ENCODE measurements around the gene SLC25A47. TPM values are rescaled to one million over a fixed set of nuclear protein-coding genes. Genes with fewer than 3 reads are reported as not detected.

SLC25A47 gene
- total and polyA plus RNA-seq, 2 donors (not counting 1 experiment from before 2014, with no cell fraction given): under 0.01 TPM; not detected in 1

DNA sequence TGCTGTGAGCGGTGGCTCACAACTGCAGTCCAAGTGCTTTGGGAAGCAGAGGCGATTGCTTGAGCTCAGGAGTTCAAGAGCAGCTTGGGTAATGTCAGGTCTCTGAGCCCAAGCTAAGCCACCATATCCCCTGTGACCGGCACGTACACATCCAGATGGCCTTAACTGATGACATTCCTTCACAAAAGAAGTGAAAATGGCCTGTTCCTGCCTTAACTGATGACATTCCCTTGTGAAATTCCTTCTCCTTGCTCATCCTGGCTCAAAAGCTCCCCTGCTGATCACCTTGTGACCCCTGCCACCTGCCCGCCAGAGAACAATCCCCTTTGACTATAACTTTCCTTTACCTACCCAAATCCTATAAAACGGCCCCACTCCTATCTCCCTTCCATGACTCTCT, 48.6 kb downstream of the SLC25A47 start:
- no peak overlapping the region for H3K27ac ChIP-seq (ENCODE audit: insufficient read depth, low read length)
- H3K4me3 ChIP-seq (replicated peaks in 1 of 4; ENCODE audit: control extremely low read depth in 1 of 4, insufficient read depth in 1 of 4, low read depth in 3 of 4, low read length in 4 of 4): no peak overlapping the region
- H3K4me2 ChIP-seq (ENCODE audit: extremely low read depth, insufficient read depth, low read length): no peak overlapping the region
- peaks cover 5% of the 10 kb centered on the region for H3K4me1 ChIP-seq (ENCODE audit: control insufficient read depth, extremely low read depth, insufficient read depth, low read length)
- H4K20me1 ChIP-seq (ENCODE audit: control insufficient read depth, extremely low read depth, insufficient read depth, low read length): no peaks in the 10 kb centered on the region
- H3K79me2 ChIP-seq (ENCODE audit: control insufficient read depth, insufficient read depth, low read length): peaks cover 13% of the 10 kb centered on the region
- TF ChIP-seq, protein P1, sequence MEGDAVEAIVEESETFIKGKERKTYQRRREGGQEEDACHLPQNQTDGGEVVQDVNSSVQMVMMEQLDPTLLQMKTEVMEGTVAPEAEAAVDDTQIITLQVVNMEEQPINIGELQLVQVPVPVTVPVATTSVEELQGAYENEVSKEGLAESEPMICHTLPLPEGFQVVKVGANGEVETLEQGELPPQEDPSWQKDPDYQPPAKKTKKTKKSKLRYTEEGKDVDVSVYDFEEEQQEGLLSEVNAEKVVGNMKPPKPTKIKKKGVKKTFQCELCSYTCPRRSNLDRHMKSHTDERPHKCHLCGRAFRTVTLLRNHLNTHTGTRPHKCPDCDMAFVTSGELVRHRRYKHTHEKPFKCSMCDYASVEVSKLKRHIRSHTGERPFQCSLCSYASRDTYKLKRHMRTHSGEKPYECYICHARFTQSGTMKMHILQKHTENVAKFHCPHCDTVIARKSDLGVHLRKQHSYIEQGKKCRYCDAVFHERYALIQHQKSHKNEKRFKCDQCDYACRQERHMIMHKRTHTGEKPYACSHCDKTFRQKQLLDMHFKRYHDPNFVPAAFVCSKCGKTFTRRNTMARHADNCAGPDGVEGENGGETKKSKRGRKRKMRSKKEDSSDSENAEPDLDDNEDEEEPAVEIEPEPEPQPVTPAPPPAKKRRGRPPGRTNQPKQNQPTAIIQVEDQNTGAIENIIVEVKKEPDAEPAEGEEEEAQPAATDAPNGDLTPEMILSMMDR (conservative IDR thresholded peaks at IDR 0.05 in 1 of 2, IDR thresholded peaks at IDR 0.05 in 1 of 2; ENCODE audit: low read depth in 1 of 2, low read length in 2 of 2): no peak
- no peak for TF ChIP-seq EZH2 (IDR thresholded peaks at IDR 0.05; ENCODE audit: low read length, missing control alignments)
- no peak for DNase-seq (ENCODE audit: low read depth in 2 of 2)
- peaks cover 5% of the 10 kb centered on the region for H3K36me3 ChIP-seq (ENCODE audit: control insufficient read depth, insufficient read depth, low read length)
- H2AFZ ChIP-seq (ENCODE audit: low read length): no peak overlapping the region
- H3K9ac ChIP-seq (ENCODE audit: insufficient read depth, low read length): no peak overlapping the region
- no peaks in the 10 kb centered on the region for H3K27me3 ChIP-seq (ENCODE audit: control insufficient read depth, insufficient read depth, low read length)
- H3K9me3 ChIP-seq (ENCODE audit: control insufficient read depth, insufficient read depth, low read depth, low read length): no peaks in the 10 kb centered on the region

DNA sequence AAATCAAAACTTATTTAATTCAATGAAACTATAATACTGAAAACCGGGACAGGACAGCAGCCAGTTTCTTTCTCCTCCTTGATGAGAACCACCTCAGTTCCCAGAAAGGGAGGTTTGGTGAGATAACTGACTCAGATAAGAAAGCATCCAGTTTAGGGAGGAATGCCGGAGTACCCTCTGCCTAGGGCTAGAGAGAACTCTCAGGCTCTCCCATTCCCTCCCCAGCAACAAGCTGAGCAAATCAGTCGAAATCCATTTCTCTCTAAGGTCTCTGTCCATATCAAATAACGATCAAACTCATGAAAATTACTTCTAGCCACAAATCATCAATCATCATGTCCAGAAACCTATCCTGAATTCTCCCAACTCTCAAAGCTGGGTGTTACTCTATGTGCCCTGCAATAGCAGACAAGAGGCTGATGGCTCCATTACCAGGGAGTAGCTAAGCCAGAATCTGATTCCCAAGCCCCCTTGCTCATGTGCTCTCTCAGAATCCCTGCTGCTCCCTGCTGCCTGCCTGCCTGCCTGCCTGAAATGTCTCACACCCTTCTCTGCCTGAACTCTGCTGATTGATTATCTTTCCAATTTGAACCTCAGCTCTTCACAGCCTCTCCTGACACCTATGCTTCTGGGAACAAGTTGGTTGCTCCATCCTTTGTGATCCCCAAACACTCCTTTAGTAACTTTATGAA, 49.4 kb downstream of the SLC25A47 start:
- no peak overlapping the region for H3K4me2 ChIP-seq (ENCODE audit: extremely low read depth, insufficient read depth, low read length)
- no peak overlapping the region for H3K9ac ChIP-seq (ENCODE audit: insufficient read depth, low read length)
- H3K79me2 ChIP-seq (ENCODE audit: control insufficient read depth, insufficient read depth, low read length): peaks cover 15% of the 10 kb centered on the region
- peak in 1 of 2 donors; percentile 19 for DNase-seq (ENCODE audit: low read depth in 2 of 2)
- H2AFZ ChIP-seq (ENCODE audit: low read length): no peak overlapping the region
- H3K4me3 ChIP-seq (replicated peaks in 1 of 4; ENCODE audit: control extremely low read depth in 1 of 4, insufficient read depth in 1 of 4, low read depth in 3 of 4, low read length in 4 of 4): peak overlapping the region in 2 of 4 experiments; percentile 91 to 95
- H3K27ac ChIP-seq (ENCODE audit: insufficient read depth, low read length): no peak overlapping the region
- H3K36me3 ChIP-seq (ENCODE audit: control insufficient read depth, insufficient read depth, low read length): peaks cover 5% of the 10 kb centered on the region
- no peak for TF ChIP-seq EZH2 (IDR thresholded peaks at IDR 0.05; ENCODE audit: low read length, missing control alignments)
- TF ChIP-seq, protein P1 (conservative IDR thresholded peaks at IDR 0.05 in 1 of 2, IDR thresholded peaks at IDR 0.05 in 1 of 2; ENCODE audit: low read depth in 1 of 2, low read length in 2 of 2): no peak
- no peaks in the 10 kb centered on the region for H4K20me1 ChIP-seq (ENCODE audit: control insufficient read depth, extremely low read depth, insufficient read depth, low read length)
- H3K9me3 ChIP-seq (ENCODE audit: control insufficient read depth, insufficient read depth, low read depth, low read length): no peaks in the 10 kb centered on the region
- H3K4me1 ChIP-seq (ENCODE audit: control insufficient read depth, extremely low read depth, insufficient read depth, low read length): peaks cover 6% of the 10 kb centered on the region
- no peaks in the 10 kb centered on the region for H3K27me3 ChIP-seq (ENCODE audit: control insufficient read depth, insufficient read depth, low read length)

DNA sequence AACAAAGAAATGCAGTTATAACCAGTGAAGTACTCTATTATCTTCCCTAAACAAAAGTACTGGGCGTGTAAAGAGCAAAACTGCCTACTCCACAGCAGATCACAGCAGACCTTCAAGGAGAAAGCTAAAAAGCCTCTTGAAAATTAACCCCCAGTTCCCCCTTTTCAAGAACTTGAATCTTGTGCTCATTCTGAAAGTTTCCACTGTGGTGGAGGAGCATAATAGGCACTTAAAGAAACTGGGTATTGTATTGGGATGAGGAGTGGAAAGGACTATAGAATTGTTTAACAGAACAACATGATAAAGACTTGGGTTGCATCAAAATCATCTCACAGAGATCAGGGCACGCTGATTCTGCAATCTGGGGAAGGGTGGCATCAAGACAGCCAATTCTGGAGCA, 51.1 kb downstream of the SLC25A47 start:
- TF ChIP-seq, protein P1 (conservative IDR thresholded peaks at IDR 0.05 in 1 of 2, IDR thresholded peaks at IDR 0.05 in 1 of 2; ENCODE audit: low read depth in 1 of 2, low read length in 2 of 2): no peak
- TF ChIP-seq EZH2 (IDR thresholded peaks at IDR 0.05; ENCODE audit: low read length, missing control alignments): no peak
- Histone ChIP-seq H3K36me3 (ENCODE audit: control insufficient read depth, insufficient read depth, low read length) (peaks cover 2% of the 10 kb centered on the region), H3K27ac (ENCODE audit: insufficient read depth, low read length) (peak overlapping the region; percentile 99), H4K20me1 (ENCODE audit: control insufficient read depth, extremely low read depth, insufficient read depth, low read length) (no peaks in the 10 kb centered on the region), H3K4me3 (replicated peaks in 1 of 4; ENCODE audit: control extremely low read depth in 1 of 4, insufficient read depth in 1 of 4, low read depth in 3 of 4, low read length in 4 of 4) (peak overlapping the region; percentile 59 to 95 (median 78)), H3K27me3 (ENCODE audit: control insufficient read depth, insufficient read depth, low read length) (no peaks in the 10 kb centered on the region), H2AFZ (ENCODE audit: low read length) (no peak overlapping the region), H3K79me2 (ENCODE audit: control insufficient read depth, insufficient read depth, low read length) (peaks cover 15% of the 10 kb centered on the region), H3K9ac (ENCODE audit: insufficient read depth, low read length) (no peak overlapping the region), H3K4me2 (ENCODE audit: extremely low read depth, insufficient read depth, low read length) (peak overlapping the region; percentile 94), H3K4me1 (ENCODE audit: control insufficient read depth, extremely low read depth, insufficient read depth, low read length) (peaks cover 7% of the 10 kb centered on the region), H3K9me3 (ENCODE audit: control insufficient read depth, insufficient read depth, low read depth, low read length) (no peaks in the 10 kb centered on the region)
- no peak for DNase-seq (ENCODE audit: low read depth in 2 of 2)
